NCI-H2107 (cell line): ENCODE results near the gene KIF25.
"Not testable (repeated sequence)": the region's sequence is repeated elsewhere in the genome, so short reads cannot be mapped to it uniquely, and the experiment has no call there.

Source experiments
- DNase-seq: peaks from one replicate; lab custom pipeline; 2025; lab: John Stamatoyannopoulos, UW

Gene KIF25

DNA sequence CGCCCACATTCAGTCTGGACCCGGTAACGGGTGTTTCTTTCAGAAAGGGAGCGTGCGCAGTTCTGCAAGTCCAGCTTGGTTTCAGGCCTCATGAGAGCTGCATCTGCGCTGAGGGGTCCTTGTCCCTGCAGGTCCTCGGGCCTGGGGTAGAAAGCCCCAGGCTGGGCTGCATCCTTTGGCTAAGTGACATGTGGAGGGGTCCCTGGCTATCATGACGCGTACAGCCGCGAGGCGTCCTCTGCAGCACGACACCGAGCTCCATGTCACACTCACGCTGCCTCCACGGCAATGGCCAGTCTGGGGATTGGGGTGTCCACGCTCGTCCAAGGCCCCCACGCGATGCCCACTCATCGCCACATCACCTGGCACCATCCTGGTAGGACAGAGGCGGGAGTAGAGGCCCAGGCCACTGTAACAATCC lies 1.7 kb upstream of the KIF25 start:
- no peak for DNase-seq

DNA sequence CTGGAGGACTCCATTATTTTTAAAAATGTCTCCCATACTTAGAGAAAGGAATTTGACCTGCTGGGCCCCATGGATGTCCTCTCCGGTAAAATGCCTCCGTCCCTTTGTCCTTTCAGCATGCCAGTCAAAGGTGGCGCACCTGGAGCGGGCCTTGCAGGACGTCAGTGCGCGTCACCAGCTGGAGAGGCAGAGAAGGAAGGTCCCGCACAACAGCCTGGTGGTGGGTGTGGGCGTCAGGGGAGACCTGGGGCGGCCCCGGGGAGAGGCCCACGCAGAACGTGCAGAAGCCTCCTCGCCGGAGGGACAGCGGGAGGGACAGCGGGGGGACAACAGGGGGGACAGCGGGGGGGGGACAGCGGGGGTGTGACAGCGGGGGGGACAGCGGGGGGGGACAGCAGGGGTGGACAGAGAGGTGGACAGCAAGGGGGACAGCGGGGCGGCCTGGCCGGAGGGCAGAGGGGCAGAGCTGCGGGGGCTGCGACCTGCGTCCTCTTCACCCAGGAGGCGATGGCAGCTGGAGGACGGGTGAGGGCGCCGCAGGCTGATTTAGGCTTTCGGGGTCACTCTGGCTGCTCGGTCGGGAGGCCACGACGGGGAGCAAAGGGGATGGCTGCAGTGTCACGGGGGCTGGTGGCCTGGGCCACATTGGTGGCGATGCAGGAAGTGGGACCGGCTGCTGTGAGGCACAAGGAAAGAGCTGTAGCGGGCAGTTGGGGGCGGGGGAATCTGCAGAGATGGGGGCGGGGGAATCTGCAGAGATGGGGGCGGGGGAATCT lies 859 bp upstream of the KIF25 start:
- DNase-seq, result no peak

DNA sequence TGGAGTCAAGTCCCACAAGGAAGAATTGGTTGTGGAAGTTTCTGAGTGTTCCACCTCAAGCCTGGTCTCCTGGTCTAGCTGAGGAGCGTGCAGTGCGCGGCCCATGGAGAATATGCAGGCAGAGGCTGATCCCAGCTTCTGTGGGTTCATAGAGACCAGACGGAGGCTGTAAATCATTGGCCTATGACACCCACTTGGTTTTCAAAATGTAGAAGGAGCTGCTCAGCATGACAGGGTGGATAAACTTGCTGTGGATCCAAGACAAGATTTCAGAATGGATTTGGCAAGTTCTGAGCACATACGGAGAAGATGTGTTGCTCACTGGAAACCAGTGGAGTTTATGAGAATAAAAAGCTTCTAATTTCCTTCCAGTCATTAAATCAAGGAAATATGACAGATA lies 744 bp downstream of the KIF25 start:
- no peak for DNase-seq

DNA sequence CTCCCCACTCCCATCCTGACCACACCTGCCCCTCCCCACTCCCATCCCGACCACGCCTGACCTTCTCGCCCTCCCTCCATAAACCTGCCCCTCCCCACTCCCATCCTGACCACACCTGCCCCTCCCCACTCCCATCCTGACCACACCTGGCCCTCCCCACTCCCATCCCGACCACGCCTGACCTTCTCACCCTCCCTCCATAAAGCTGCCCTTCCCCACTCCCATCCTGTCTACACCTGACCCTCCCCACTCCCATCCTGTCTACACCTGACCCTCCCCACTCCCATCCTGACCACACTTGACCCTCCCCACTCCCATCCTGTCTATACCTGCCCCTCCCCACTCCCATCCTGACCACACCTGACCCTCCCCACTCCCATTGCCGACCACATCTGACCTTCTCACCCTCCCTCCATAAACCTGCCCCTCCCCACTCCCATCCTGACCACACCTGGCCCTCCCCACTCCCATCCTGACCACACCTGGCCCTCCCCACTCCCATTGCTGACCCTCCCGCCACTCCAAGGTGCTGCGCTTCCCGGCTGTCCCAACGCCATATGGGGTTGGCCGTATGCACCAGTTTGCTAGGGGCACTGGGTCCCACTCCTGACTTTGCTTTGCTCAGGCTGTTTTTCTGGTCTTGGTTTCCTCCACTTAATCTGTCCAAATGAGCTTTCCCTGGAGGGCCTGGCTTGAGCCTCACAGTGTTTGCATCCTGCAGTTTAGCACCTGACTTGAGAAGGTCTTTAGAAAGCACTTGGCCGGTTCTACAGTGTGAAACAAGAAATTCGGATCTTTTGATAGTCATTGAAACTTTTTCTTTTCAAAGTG lies 2.9 kb downstream of the KIF25 start:
- DNase-seq, result no peak

DNA sequence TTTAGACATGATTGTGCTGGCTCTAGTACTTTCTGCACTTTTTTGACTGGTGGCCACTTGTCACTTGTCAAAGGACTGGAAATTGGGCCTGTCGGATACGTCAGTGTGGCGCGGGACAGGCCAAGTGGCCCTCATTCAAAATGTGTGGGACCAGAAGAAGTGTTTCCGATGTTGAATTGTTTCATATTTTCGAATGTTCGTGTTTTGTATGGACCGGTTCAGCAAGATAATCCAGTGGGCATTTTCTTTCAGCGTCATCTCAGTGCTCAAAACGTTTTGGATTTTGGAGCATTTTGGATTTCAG lies 3.5 kb downstream of the KIF25 start:
- DNase-seq, result no peak

DNA sequence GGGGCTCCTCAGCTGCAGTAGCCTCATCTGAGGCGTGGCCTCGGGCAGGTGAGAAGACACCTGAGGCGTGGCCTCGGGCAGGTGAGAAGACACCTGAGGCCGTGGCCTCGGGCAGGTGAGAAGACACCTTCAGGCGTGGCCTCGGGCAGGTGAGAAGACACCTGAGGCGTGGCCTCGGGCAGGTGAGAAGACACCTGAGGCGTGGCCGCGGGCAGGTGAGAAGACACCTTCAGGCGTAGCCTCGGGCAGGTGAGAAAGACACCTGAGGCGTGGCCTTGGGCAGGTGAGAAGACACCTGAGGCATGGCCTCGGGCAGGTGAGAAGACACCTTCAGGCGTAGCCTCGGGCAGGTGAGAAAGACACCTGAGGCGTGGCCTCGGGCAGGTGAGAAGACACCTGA lies 4.0 kb downstream of the KIF25 start:
- not testable (repeated sequence) for DNase-seq

DNA sequence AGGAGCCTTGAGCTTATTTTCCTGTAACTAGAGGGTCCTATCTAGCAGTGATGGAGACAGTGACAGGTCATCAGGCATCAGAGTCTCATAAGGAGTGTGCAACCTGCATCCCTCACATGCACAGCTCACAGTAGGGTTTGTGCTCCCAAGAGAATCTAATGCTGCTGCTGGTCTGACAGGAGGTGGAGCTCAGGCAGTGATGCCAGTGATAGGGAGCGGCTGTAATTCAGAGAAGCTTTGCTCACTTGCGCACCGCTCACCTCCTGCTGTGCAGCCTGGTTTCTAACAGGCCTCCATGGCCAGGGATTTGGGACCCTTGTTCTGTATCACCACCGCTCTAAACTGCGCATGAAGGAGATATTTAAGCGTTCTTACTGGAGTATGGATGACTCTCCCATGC lies 5.3 kb downstream of the KIF25 start:
- DNase-seq, result no peak

DNA sequence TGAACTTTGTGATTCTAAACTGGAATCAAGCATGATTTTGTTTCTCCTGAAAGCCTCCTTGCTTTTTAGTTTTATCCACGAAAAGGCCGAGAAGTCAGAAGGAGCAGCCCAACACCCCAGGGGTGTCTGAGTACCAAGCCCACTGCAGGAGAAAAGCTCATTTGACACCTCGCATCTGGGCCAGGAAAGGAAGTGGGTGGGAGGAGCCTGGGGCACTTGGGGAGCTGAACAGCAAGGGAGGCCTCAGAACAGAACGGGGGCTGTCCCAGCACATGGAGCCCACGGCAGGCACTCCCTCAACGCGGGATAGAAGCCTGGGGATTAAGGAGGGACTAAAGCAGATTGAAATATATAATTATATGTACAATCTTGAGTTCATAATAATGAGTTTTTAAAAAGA lies 6.6 kb downstream of the KIF25 start:
- DNase-seq, result no peak

DNA sequence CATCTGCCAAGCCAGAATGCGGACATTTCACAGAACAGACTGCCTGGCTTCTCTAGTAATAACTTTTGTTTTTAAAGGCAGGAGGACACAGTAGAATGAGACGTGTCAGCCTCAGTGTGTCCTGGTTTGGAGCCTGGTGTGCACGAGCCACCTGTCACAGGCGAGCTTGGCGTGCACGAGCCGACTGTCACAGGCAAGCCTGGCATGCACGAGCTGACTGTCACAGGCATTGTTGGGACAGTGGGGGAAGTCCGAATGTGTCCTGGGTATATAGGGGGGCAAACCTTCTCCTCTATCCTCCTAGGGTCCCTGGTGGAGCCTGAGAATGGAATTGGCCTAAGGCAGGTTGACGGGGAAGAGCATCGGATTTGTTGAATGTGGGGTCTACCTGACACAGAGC lies 7.5 kb downstream of the KIF25 start:
- no peak for DNase-seq

DNA sequence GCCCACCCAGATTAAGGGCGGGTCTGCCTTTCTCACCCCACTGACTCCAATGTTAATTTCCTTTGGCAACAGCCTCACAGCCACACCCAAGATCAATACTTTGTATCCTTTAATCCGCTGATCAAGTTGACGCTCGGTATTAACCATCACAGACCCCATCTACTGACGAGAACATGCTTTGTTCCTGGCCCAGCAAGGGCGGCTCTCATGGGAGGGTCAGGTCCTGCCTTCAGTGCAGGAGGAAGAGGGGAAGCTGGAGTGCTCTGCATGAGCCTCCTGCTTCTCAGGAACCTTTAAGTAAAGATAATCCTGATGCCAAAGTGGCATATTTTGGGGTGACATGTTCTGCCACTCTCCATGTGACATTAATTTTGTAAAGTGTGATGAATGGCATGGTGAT lies 8.3 kb downstream of the KIF25 start:
- DNase-seq, result no peak

DNA sequence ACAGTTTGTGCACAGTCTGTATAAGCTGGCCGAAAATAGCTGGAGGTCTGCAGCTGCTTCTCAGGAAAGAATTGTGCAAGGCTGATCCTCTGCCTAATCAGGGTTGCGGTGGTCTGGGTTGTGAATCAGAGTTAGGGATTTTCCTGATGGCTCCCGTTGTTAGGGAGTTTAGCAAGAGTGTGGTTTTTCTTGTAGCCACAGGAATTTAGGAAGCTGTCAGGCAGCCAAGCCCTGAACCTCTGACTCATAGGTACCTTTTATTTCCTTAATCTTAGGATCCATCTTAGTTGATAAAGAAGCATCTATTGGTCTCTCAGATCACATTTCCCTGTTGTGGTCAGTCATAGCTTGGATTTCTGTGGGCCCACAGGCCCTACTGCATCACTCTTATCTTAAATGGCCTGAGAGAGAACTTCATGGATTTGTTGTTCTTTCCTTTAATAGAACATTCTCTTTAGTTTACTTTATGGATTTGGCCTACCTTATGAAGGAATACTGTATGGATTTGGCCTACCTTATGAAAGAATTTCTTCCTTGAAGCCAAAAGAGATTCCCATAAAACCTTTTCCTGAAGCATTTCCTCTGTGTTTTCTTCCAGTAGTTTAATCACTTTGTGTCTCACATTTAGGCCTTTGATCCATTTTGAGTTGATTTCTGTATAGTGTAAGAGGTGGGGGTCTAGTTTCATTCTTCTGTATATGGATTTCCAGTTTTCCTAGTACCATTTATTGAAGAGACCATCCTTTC lies 10.3 kb downstream of the KIF25 start:
- no peak for DNase-seq

DNA sequence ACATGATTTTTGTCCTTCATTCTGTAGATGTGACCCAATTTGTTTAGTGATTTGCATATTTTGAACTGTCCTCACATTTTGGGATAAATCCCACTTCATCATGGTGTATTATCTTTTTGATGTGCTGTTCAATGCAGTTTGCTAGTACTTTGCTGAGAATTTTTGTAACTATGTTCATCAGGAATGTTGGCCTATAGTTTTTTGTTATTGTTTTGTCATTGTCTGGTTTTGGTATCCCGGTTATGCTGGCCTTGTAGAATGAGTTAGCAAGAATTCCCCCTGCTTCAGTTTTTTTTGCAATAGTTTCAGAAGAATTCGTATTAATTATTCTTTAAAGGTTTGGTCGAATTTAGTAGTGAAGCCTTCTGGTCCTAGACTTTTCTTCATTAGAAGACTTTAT lies 11.9 kb downstream of the KIF25 start:
- DNase-seq, result no peak

DNA sequence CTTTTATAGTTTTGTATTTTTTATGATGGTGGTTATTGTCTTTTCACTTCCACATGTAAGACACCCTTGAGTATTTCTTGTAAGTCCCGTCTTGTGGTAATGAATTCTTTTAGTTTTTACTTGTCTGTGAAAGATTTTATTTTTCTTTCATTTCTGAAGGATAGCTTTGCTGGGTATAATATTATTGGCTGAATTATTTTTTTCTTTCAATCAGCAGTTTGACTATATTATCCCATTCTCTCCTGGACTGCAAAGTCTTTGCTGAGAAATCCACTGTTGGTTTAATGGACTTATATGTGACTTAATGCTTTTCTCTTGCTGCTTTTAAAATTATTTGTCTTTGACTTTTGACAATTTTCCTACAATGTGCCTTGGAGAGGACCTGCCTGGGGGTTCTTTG lies 13.8 kb downstream of the KIF25 start:
- no peak for DNase-seq

DNA sequence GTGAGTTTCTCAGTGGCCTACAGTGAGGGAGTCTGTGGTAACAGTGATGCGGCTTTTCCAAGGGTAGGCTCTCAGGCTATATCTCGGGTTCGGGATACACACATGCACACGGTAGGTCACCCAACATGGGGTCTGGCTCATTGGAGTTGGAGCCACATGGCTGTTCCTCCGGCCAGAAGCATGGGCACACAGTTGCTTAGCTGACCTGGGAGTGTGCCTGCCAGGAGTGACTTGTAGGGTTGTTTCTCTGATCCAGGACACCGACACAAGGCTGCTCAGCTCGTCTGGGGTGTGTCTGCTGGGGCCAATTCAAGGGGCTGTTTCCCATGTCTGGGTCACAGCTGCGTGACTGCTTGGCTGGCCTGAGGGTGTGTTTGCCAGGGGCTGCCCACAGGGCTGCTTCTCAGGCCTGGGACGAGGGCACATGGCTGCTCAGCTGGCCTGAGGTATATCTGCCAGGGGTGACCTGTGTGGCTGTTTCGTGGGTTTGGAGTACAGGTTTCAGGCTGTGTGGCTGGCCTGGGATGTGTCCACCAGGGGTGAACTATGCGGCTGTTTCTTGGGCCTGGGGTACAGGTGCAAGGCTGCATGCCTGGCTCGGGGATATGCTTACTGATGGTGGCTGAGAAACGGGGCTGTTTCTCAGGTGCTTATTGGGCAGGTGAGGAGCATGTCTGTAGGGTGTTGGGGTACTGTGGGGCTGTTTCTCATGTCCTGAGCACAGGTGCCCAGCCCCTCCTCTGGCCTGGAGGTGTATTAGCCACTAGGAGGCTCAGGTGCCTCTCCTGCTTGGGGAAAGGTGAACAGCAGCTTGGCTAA lies 15.2 kb downstream of the KIF25 start:
- no peak for DNase-seq

DNA sequence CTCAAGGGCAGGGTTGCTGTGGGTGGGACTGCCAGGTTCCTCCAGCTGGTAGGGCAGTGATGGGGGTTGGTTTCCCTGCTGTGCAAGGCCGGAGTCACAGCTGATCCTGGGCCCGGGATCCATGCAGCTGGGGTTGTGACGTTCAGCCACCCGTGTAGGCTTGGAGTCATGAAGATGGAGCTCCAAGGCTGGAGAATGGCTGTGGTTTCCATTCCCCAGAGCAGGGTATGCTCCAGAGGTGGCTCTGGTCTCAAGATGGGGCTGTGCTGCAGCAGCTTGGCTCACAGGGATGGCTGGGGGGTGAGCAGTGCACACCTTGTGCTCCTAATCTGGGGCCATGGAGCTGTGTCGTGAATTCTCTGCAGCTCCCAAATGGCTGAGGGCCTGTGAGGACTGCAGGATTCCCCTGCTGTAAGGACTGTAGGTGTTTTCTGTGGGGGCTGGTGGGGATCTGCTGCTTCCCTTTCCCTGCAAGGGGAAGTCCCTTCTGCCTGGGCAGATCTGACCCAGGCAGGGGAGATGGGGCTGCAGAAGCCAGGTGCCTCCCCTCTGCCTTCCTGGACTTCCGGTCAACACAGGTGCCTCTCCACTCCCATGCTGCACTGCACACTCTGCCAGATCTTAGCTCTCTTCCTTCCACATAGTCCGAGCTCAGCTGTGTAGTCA lies 15.9 kb downstream of the KIF25 start:
- no peak for DNase-seq

DNA sequence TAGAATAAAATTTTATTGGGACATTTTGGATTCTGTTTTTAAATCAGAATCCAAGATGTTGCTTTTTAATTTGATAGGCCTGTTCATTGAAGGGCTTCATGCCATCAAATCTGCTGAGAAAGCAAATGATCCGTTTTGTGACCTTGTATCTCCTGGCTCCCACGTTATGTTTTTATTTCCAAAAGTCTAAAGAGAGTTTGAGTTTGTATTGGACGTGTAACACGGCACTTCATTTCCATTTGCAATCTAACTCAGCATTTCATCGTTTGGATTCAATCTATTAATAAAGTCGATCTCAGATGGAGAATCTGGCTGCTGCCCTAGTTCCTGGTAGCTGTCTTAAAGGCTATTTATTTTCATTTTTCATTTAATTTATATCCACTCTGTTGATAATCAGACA lies 17.0 kb downstream of the KIF25 start:
- DNase-seq, result no peak

DNA sequence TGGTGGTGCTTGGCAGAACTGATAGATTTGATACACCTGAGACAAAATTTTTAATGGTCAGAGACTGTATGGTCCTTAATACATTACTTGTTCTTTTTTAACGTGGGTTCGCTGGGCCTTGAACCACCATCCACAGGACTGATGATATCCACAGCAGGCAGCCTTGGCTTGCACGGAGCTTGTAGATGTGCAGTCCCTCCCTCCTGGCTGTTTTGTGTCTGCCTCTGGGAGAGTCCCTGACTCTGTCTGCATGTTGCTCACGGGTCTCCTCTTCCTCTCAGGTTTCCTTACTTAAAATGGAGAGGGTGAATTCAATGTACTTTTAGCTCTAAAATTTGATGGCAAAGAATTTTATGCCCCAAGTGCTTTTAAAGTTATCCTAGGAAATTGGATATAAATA lies 17.5 kb downstream of the KIF25 start:
- DNase-seq, result no peak

DNA sequence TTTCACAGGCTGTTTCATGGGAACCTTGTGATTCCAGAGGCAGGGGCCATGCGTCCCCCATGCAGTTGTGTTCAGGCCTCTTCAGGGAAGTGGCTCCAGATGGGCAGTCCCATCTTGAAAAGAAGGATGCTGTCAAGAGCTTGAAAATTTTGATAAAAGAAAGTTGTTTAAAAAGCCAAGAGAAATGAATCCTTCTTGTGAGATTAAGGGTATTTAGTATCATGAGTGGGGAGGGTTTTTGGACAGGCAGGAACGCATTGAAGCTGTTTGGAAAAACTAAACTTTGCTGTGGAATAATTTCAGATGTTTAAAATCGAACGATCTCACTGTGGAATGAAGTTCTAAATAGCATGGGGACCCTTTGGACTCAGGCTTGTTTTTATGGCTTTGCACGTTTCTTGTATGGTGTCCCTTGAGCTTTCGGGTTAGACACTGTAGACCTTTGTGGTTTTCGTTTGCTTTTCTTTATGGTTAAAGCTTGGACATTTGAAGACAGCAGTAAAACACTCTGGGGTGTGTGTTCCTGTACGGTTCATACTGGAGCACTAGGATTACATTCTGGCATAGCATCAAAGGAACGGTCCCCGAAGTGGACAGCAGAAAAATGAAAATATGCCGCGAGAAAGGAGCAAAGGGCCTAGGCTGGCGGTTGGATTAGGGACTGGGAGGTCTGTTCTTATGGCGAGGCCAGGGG lies 18.2 kb downstream of the KIF25 start:
- DNase-seq, result no peak

DNA sequence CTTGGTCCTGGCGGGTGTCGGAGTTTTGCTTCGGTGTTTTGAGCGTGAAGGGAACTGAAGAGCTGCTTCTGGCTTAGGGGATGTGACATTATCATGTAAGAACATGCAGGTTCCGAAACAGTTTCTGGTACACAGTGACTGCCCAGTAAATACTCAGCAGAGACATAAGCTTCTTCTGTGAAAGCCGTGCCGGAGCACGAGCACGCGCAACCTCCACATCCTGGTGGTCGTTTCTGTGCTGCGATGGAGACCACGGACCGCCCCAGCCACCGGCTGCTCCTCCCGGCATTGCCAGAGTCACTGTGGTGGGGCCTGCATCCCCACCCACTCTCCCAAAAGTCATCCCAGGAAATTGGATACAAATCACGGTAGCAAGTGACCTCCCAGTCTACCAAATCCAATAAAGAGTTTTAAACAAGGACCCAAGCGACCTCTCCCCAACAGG lies 18.7 kb downstream of the KIF25 start:
- DNase-seq, result no peak

DNA sequence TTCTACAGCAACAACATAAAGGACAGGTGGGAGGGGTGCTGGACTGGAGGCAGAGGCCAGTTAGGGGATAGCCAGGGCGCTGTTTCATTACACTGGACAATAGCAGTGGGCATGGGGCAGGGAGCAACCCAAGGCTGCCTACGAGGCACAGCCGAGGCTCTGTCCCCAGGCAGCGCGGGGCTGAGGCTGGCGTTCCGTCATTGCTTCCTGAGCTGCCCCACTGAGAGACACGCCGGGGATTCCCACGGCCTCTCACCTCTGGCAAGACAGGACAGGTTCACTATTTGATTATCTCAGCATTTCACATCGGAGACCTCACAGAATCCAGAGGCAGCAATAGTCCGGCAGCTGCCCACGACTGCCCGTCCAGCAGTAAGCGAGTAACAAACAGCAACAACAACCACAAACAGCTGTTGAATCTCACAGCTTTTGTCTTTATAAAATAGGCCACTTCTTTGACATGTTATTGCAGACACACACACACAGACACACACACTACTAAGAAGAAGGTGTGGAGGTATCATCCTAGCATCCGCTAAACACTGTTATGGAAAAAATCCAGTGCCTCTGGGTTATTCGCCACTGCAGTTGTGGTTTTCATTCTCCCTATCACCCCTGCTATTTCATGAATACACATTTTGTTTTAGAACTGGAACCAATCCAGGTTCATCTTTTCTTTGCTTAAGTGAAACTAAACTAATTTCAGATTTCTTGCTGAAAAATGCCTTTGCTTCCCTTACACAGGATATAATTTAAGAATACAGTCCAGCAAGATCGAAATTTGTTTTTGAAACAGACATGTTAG lies 19.5 kb downstream of the KIF25 start:
- no peak for DNase-seq
